Right atrium auricular region (tissue), 2 donors: Measurements from ENCODE around the gene ADAMTS16. TPM values are rescaled to one million over a fixed set of nuclear protein-coding genes. Genes with fewer than 3 reads are reported as not detected.
A peak's percentile ranks its signal among the peaks of the same experiment; 100 is the strongest.

Experiments
- DNase-seq: peaks from one replicate; pipeline ENCODE4 v3.0.0-alpha.2; 2019; ENCODE audit warnings: low spot score
- H3K27ac ChIP-seq, 2 donors: fragments of 200-600 bp; sonication (generic); 1 replicate in 1 of 2; 2 replicates in 1 of 2; pipeline ENCODE4 v1.5.1; 2016 to 2019
- H3K27me3 ChIP-seq, 2 donors: fragments of 200-600 bp; sonication (generic); one replicate each; pipeline versions ENCODE4 v1.5.1 to v1.6.0; 2017 to 2019
- H3K36me3 ChIP-seq: fragments of 200-600 bp; sonication (generic); one replicate; pipeline ENCODE4 v1.5.1; 2016
- H3K4me1 ChIP-seq, 2 donors: fragments of 200-600 bp; sonication (generic); one replicate each; pipeline versions ENCODE4 v1.5.1 to v1.6.0; 2017 to 2019
- H3K4me3 ChIP-seq, 2 donors: fragments of 200-600 bp; sonication (generic); 1 replicate in 1 of 2; 2 replicates in 1 of 2; pipeline ENCODE4 v1.5.1; 2017 to 2019; ENCODE audit warnings: mild to moderate bottlenecking in 1 of 2, moderate library complexity in 1 of 2
- H3K9me3 ChIP-seq, 2 donors: fragments of 200-600 bp; sonication (generic); one replicate each; pipeline ENCODE4 v1.5.1; 2019
- CTCF ChIP-seq, 2 donors: fragments of 200-600 bp; sonication (generic); IDR thresholded peaks; one replicate each; pipeline ENCODE4 v1.5.1; 2019; ENCODE audit warnings: antibody characterized with exemption in 2 of 2
- total RNA-seq, 2 donors: library from RNA; depleted of rRNA; stranded (reverse); fragments of >200 nt; gene quantifications; one replicate each; pipeline ENCODE4 v1.1.0, GENCODE V29; 2016

The ADAMTS16 gene
- total RNA-seq, 2 donors from 2014 or later: not detected

- Histone ChIP-seq H3K9me3 (peaks cover 0 to 5% of the 10 kb centered on the region in 2 donors), H3K27ac (no peak overlapping the region), H3K27me3 (no peaks in the 10 kb centered on the region), H3K4me3 (no peak overlapping the region), H3K4me1 (no peaks in the 10 kb centered on the region), H3K36me3 (no peaks in the 10 kb centered on the region)
- TF ChIP-seq CTCF (IDR thresholded peaks at IDR 0.05): no peak
- no peak for DNase-seq
These were observed 158.9 kb downstream of the ADAMTS16 start for GRCh38 chr5:5298841-5299541.

- no peak for TF ChIP-seq CTCF (IDR thresholded peaks at IDR 0.05)
- Histone ChIP-seq H3K27me3 (no peaks in the 10 kb centered on the region), H3K27ac (no peak overlapping the region)
These were observed 161.0 kb downstream of the ADAMTS16 start for GRCh38 chr5:5301176-5301575.

GRCh38 chr5:5302201-5302600, 162.1 kb downstream of the ADAMTS16 start:
- Histone ChIP-seq H3K4me3 (no peak overlapping the region), H3K27me3 (no peaks in the 10 kb centered on the region), H3K36me3 (no peaks in the 10 kb centered on the region), H3K27ac (no peak overlapping the region), H3K9me3 (peaks cover 0 to 5% of the 10 kb centered on the region in 2 donors), H3K4me1 (no peaks in the 10 kb centered on the region)
- DNase-seq: no peak
- TF ChIP-seq CTCF (IDR thresholded peaks at IDR 0.05): no peak

More at GRCh38 chr5:5301176-5301575, 161.0 kb downstream of the ADAMTS16 start:
- Histone ChIP-seq H3K4me3 (no peak overlapping the region), H3K4me1 (no peaks in the 10 kb centered on the region), H3K9me3 (peaks cover 0 to 5% of the 10 kb centered on the region in 2 donors), H3K36me3 (no peaks in the 10 kb centered on the region)
- no peak for DNase-seq

GRCh38 chr5:5303242-5303641, 163.1 kb downstream of the ADAMTS16 start:
- no peaks in the 10 kb centered on the region for H3K27me3 ChIP-seq
- peaks cover 0 to 5% of the 10 kb centered on the region in 2 donors for H3K9me3 ChIP-seq
- H3K36me3 ChIP-seq: no peaks in the 10 kb centered on the region
- no peak overlapping the region for H3K27ac ChIP-seq
- H3K4me3 ChIP-seq: no peak overlapping the region
- no peak for TF ChIP-seq CTCF (IDR thresholded peaks at IDR 0.05)
- DNase-seq: peak; percentile 46
- no peaks in the 10 kb centered on the region for H3K4me1 ChIP-seq

GRCh38 chr5:5304361-5305020, 164.4 kb downstream of the ADAMTS16 start:
- no peak overlapping the region for H3K27ac ChIP-seq
- no peak overlapping the region for H3K4me3 ChIP-seq
- DNase-seq: no peak
- no peaks in the 10 kb centered on the region for H3K4me1 ChIP-seq
- no peaks in the 10 kb centered on the region for H3K27me3 ChIP-seq
- no peak for TF ChIP-seq CTCF (IDR thresholded peaks at IDR 0.05)
- H3K9me3 ChIP-seq: peaks cover 0 to 5% of the 10 kb centered on the region in 2 donors
- H3K36me3 ChIP-seq: no peaks in the 10 kb centered on the region
